IMR-90 (cell line): ENCODE data around the gene CALU. TPM values are rescaled to one million over a fixed set of nuclear protein-coding genes. Genes with fewer than 3 reads are reported as not detected.

Source experiments
- ATAC-seq: fragments of 200-7000 bp; cut with Tn5 transposase; 2 replicates; pipeline ENCODE4 v1.9.1; 2020; ENCODE audit warnings: low read depth, mild to moderate bottlenecking, moderate library complexity
- BruUV-seq: library from RNA; stranded (reverse); fragments of 400-500 nt; replicated peaks from 2 replicates; lab custom pipeline; 2021; lab: Mats Ljungman, UMichigan
- CTCF ChIA-PET: fragments of 300-600 bp; formaldehyde crosslinking; extraction: SDS; loops from one replicate; lab custom pipeline; 2021; ENCODE audit warnings: antibody characterized with exemption; lab: Yijun Ruan, JAX
- POLR2A ChIA-PET: fragments of 300-600 bp; sonication (Branson Sonifier 250); formaldehyde crosslinking; loops from one replicate; lab custom pipeline; 2022; ENCODE audit warnings: antibody characterized with exemption; ENCODE audit not compliant: unreplicated experiment; lab: Charles Lee
- DNase-seq: peaks from one replicate; pipeline ENCODE4 v3.0.0; 2013
- H2AFZ ChIP-seq: replicated peaks from 2 replicates; pipeline ENCODE3; 2013; ENCODE audit warnings: low read length, mild to moderate bottlenecking; ENCODE audit not compliant: poor library complexity
- H2AK5ac ChIP-seq: 2 replicates; pipeline ENCODE4 v1.6.1; 2013; ENCODE audit warnings: low read depth, low read length, inconsistent platforms
- H2AK9ac ChIP-seq: replicated peaks from 2 replicates; pipeline ENCODE3; 2013; ENCODE audit warnings: mild to moderate bottlenecking, low read depth, low read length, moderate library complexity; ENCODE audit not compliant: poor library complexity
- H2BK120ac ChIP-seq: 2 replicates; pipeline ENCODE4 v1.6.1; 2013; ENCODE audit warnings: low read depth, low read length, inconsistent platforms
- H2BK15ac ChIP-seq: 3 replicates; pipeline ENCODE4 v1.6.1; 2013; ENCODE audit warnings: low read depth, low read length, inconsistent platforms
- H2BK20ac ChIP-seq: 2 replicates; pipeline ENCODE4 v1.6.1; 2013; ENCODE audit warnings: low read depth, mild to moderate bottlenecking, inconsistent platforms, low read length, moderate library complexity
- H2BK5ac ChIP-seq: 2 replicates; pipeline ENCODE4 v1.6.1; 2013; ENCODE audit warnings: mild to moderate bottlenecking, low read depth, low read length, inconsistent platforms; ENCODE audit not compliant: poor library complexity, severe bottlenecking
- H3K14ac ChIP-seq: replicated peaks from 2 replicates; pipeline ENCODE4 v1.6.1; 2013; ENCODE audit warnings: low read depth, low read length, inconsistent platforms
- H3K18ac ChIP-seq: 2 replicates; pipeline ENCODE4 v1.6.1; 2013; ENCODE audit warnings: low read depth, low read length, control low read depth
- H3K23ac ChIP-seq: 2 replicates; pipeline ENCODE4 v1.6.1; 2013; ENCODE audit warnings: low read depth, low read length, inconsistent platforms
- H3K27ac ChIP-seq: 2 replicates; pipeline ENCODE4 v1.5.1; 2013; ENCODE audit warnings: mild to moderate bottlenecking, control low read depth, low read length; ENCODE audit not compliant: insufficient read depth
- H3K27me3 ChIP-seq: 2 replicates; pipeline ENCODE4 v1.6.1; 2013; ENCODE audit warnings: low read length; ENCODE audit not compliant: control insufficient read depth, insufficient read depth
- H3K36me3 ChIP-seq: 2 replicates; pipeline ENCODE4 v1.6.1; 2013; ENCODE audit warnings: low read length, mixed read lengths; ENCODE audit not compliant: control insufficient read depth, insufficient read depth
- H3K4ac ChIP-seq: 2 replicates; pipeline ENCODE4 v1.6.1; 2013; ENCODE audit warnings: low read depth, low read length, inconsistent platforms
- H3K4me1 ChIP-seq: 2 replicates; pipeline ENCODE4 v1.6.1; 2013; ENCODE audit warnings: low read length, mixed read lengths; ENCODE audit not compliant: control insufficient read depth, insufficient read depth
- H3K4me2 ChIP-seq: 2 replicates; pipeline ENCODE4 v1.6.1; 2013; ENCODE audit warnings: low read depth, mild to moderate bottlenecking, control low read depth, low read length, moderate library complexity
- H3K4me3 ChIP-seq: 2 replicates; pipeline ENCODE4 v1.5.1; 2013; ENCODE audit warnings: low read depth, mild to moderate bottlenecking, control low read depth, low read length, moderate library complexity; ENCODE audit not compliant: insufficient read depth
- H3K56ac ChIP-seq: 2 replicates; pipeline ENCODE4 v1.6.1; 2013; ENCODE audit warnings: low read length, inconsistent platforms; ENCODE audit not compliant: insufficient read depth; ENCODE audit errors: extremely low read depth
- H3K79me1 ChIP-seq, 2 experiments: 2 replicates each; pipeline ENCODE4 v1.6.1; 2013; ENCODE audit warnings: low read length in 2 of 2, inconsistent platforms in 1 of 2, low read depth in 1 of 2
- H3K9ac ChIP-seq: 2 replicates; pipeline ENCODE4 v1.6.1; 2013; ENCODE audit warnings: low read depth, low read length, control low read depth
- H3K9me1 ChIP-seq: 2 replicates; pipeline ENCODE4 v1.6.1; 2013; ENCODE audit warnings: low read length, inconsistent platforms; ENCODE audit not compliant: insufficient read depth
- H3K9me3 ChIP-seq: 2 replicates; pipeline ENCODE4 v1.6.1; 2013; ENCODE audit warnings: low read length; ENCODE audit not compliant: control insufficient read depth, insufficient read depth
- H4K20me1 ChIP-seq: 2 replicates; pipeline ENCODE4 v1.6.1; 2013; ENCODE audit warnings: low read length, inconsistent platforms; ENCODE audit not compliant: insufficient read depth
- H4K5ac ChIP-seq: 2 replicates; pipeline ENCODE4 v1.6.1; 2013; ENCODE audit warnings: mild to moderate bottlenecking, low read depth, low read length, control low read depth
- H4K8ac ChIP-seq, 2 experiments: 2 replicates each; pipeline ENCODE4 v1.6.1; 2013; ENCODE audit warnings: low read depth in 2 of 2, low read length in 2 of 2, control low read depth in 1 of 2, inconsistent platforms in 1 of 2
- H4K91ac ChIP-seq: 2 replicates; pipeline ENCODE4 v1.6.1; 2013; ENCODE audit warnings: low read depth, low read length, inconsistent platforms; ENCODE audit not compliant: insufficient read depth
- CEBPB ChIP-seq: IDR thresholded peaks from 2 replicates; pipeline ENCODE4 v1.6.1; 2012; ENCODE audit warnings: low read depth, low read length, improper control_type of control experiment
- CHD1 ChIP-seq: IDR thresholded peaks from 2 replicates; pipeline ENCODE4 v1.6.1; 2012; ENCODE audit warnings: low read depth, low read length, improper control_type of control experiment
- MAZ ChIP-seq: IDR thresholded peaks from 2 replicates; pipeline ENCODE4 v1.6.1; 2012; ENCODE audit warnings: low read depth, mild to moderate bottlenecking, low read length, improper control_type of control experiment, moderate library complexity, borderline replicate concordance
- MXI1 ChIP-seq: IDR thresholded peaks from 2 replicates; pipeline ENCODE4 v1.6.1; 2012; ENCODE audit warnings: low read depth, mild to moderate bottlenecking, low read length, moderate library complexity, borderline replicate concordance
- NFE2L2 ChIP-seq: fragments of 150-350 bp; IDR thresholded peaks from 2 replicates; pipeline ENCODE4 v1.6.1; 2016; ENCODE audit warnings: low read depth, mild to moderate bottlenecking, low read length
- POLR2A ChIP-seq: IDR thresholded peaks from 2 replicates; pipeline ENCODE4 v1.6.1; 2012; ENCODE audit warnings: mild to moderate bottlenecking, low read depth, low read length
- RCOR1 ChIP-seq: IDR thresholded peaks from 2 replicates; pipeline ENCODE4 v1.6.1; 2012; ENCODE audit warnings: mild to moderate bottlenecking, low read length, improper control_type of control experiment; ENCODE audit not compliant: insufficient replicate concordance
- RFX5 ChIP-seq: IDR thresholded peaks from 2 replicates; pipeline ENCODE4 v1.8.0; 2012; ENCODE audit warnings: low read depth, mild to moderate bottlenecking, low read length, moderate library complexity
- USF2 ChIP-seq: fragments of 150-350 bp; IDR thresholded peaks from 2 replicates; pipeline ENCODE4 v1.6.1; 2017; ENCODE audit warnings: mild to moderate bottlenecking, antibody characterized with exemption, low read length, low read depth
- WGBS, 2 experiments: methylation state at CpG; one replicate each; pipeline versions ENCODE4 v1.1.5 to v1.1.7; 2013; ENCODE audit warnings: missing lambda C conversion rate in 2 of 2; ENCODE audit not compliant: insufficient read length in 1 of 2; ENCODE audit errors: extremely low coverage in 2 of 2; 5-methylcytosine and 5-hydroxymethylcytosine counted together
- dilution Hi-C: fragments of 300-500 bp; cut with HindIII; formaldehyde crosslinking; loops from one replicate; pipeline ENCODE4 v1.14.3; 2018; ENCODE audit warnings: low sequenced_read_pairs; ENCODE audit not compliant: unreplicated experiment
- in situ Hi-C: fragments of 300-500 bp; cut with MboI; formaldehyde crosslinking; loops from 3 replicates; pipeline ENCODE4 v1.14.3; 2019; ENCODE audit warnings: low sequenced_read_pairs, inconsistent platforms, mixed read lengths
- intact Hi-C: fragments of 100-400 bp; cut with micrococcal nuclease; formaldehyde crosslinking; loops from 2 replicates; pipeline ENCODE4 v1.10.0; 2022
- polyA plus RNA-seq, 3 experiments: library from polyadenylated mRNA; depleted of rRNA; stranded (reverse); fragments of >200 nt; gene quantifications; 2 replicates each; pipeline ENCODE4 v1.2.3, GENCODE V29; 2012; ENCODE audit warnings: low replicate concordance in 1 of 3
- total RNA-seq: library from RNA; depleted of rRNA; stranded (reverse); fragments of >200 nt; gene quantifications from 2 replicates; pipeline ENCODE4 v1.2.3, GENCODE V29; 2012

Gene CALU
- total and polyA plus RNA-seq, 2 of the 4 experiments (the other 2 are of a cell fraction): 421 to 525 TPM

- intact Hi-C loops: no loop called here
- CTCF ChIA-PET: no interaction called here
- POLR2A ChIA-PET: no interaction called here
Measured at GRCh38 chr7:128809363-128809762, 70.2 kb downstream of the CALU start.

More at GRCh38 chr7:128809363-128809762, 70.2 kb downstream of the CALU start:
- TF ChIP-seq POLR2A: no peak
- TF ChIP-seq MAZ: no peak
- TF ChIP-seq NFE2L2: no peak
- TF ChIP-seq USF2: no peak
- no peak for TF ChIP-seq CHD1
- TF ChIP-seq RCOR1: no peak
- no peak for TF ChIP-seq RFX5
- no peak for TF ChIP-seq CEBPB
- TF ChIP-seq MXI1: no peak
- no peak overlapping the region for H2BK120ac ChIP-seq
- no peaks in the 10 kb centered on the region for H3K27me3 ChIP-seq
- no peak overlapping the region for H3K4me3 ChIP-seq
- no peak overlapping the region for H3K4me2 ChIP-seq
- peaks cover 10% of the 10 kb centered on the region for H3K9me1 ChIP-seq
- H4K8ac ChIP-seq: no peak overlapping the region
- H3K79me1 ChIP-seq: no peaks in the 10 kb centered on the region; a peak in 1 of 4 replicates
- no peak overlapping the region for H4K91ac ChIP-seq
- no TSS peak for BruUV-seq
- H3K23ac ChIP-seq: no peak overlapping the region
- H3K9ac ChIP-seq: no peak overlapping the region
- H2AK5ac ChIP-seq: no peak overlapping the region
- ATAC-seq (no peak), DNase-seq (no peak)
- no peak overlapping the region for H3K27ac ChIP-seq
- H2AK9ac ChIP-seq: no peak overlapping the region
- no peak overlapping the region for H2AFZ ChIP-seq
- dilution Hi-C loops (no loop called here), in situ Hi-C loops (no loop called here)
- peaks cover 10% of the 10 kb centered on the region for H3K4me1 ChIP-seq
- no peak overlapping the region for H2BK15ac ChIP-seq
- H4K20me1 ChIP-seq: no peaks in the 10 kb centered on the region
- H4K5ac ChIP-seq: no peak overlapping the region
- no peak overlapping the region for H3K18ac ChIP-seq
- H2BK5ac ChIP-seq: no peak overlapping the region
- no peaks in the 10 kb centered on the region for H3K9me3 ChIP-seq
- peaks cover 30% of the 10 kb centered on the region for H3K36me3 ChIP-seq
- no CpG with 5 or more reads among the region's 3 CpGs for WGBS, 2 experiments
- no peak overlapping the region for H2BK20ac ChIP-seq
- H3K56ac ChIP-seq: no peak overlapping the region
- no peak overlapping the region for H3K14ac ChIP-seq
- H3K4ac ChIP-seq: no peak overlapping the region
